PFSK-1 (cell line): ENCODE results near the gene CNOT10.

Experiments
- FOXP2 ChIP-seq: optimal IDR thresholded peaks from 2 replicates; pipeline ENCODE3; 2011; ENCODE audit warnings: borderline replicate concordance, control low read depth, inconsistent platforms; ENCODE audit not compliant: insufficient read depth; ENCODE audit errors: extremely low read length, extremely low read depth
- POLR2AphosphoS5 ChIP-seq: IDR thresholded peaks from 2 replicates; pipeline ENCODE4 v1.6.1; 2012; ENCODE audit warnings: low read depth, mild to moderate bottlenecking, control low read depth, low read length, moderate library complexity
- SIN3A ChIP-seq: IDR thresholded peaks from 2 replicates; pipeline ENCODE4 v1.6.1; 2012; ENCODE audit warnings: mild to moderate bottlenecking, low read length, moderate library complexity, borderline replicate concordance; ENCODE audit not compliant: insufficient read depth
- TAF1 ChIP-seq: IDR thresholded peaks from 2 replicates; pipeline ENCODE4 v1.6.1; 2012; ENCODE audit warnings: low read length, control low read depth, borderline replicate concordance; ENCODE audit not compliant: insufficient read depth
- TF ChIP-seq, protein P1 (sequence below), 2 experiments: IDR thresholded peaks; 2 replicates each; pipeline versions ENCODE4 v1.6.1 to v1.8.0; 2011 to 2012; ENCODE audit warnings: low read depth in 2 of 2, low read length in 2 of 2, control low read depth in 1 of 2, inconsistent platforms in 1 of 2, mild to moderate bottlenecking in 1 of 2, moderate library complexity in 1 of 2; ENCODE audit not compliant: insufficient read depth in 1 of 2

The CNOT10 gene

DNA sequence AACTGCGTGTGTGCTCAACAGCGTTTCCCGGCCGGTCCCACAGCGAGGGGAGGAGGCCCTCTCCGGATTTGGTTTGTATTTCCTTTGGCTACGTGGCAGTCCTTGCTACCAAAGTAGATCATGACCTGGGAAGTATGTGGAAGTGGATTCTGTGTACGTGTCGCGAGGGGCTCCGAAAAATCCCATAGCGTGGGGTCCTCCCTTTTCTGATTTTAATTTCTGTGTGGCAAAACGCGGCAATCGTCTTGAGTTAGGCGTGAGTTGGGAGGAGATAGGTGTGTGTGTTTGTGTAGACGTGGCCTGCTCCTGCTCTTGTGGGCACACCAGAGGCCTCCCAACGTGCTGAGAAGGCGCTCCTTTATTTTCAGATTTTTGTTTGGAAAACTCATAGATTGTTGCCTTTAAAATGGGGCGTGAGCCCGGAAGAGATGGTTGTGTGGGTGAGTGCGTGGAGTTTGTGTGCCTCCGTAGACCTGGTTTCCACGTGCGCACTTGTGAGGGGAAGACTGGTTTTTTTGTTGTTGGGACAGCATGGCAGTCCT lies 134.1 kb downstream of the CNOT10 start:
- TF ChIP-seq TAF1 = no peak
- TF ChIP-seq, protein P1, sequence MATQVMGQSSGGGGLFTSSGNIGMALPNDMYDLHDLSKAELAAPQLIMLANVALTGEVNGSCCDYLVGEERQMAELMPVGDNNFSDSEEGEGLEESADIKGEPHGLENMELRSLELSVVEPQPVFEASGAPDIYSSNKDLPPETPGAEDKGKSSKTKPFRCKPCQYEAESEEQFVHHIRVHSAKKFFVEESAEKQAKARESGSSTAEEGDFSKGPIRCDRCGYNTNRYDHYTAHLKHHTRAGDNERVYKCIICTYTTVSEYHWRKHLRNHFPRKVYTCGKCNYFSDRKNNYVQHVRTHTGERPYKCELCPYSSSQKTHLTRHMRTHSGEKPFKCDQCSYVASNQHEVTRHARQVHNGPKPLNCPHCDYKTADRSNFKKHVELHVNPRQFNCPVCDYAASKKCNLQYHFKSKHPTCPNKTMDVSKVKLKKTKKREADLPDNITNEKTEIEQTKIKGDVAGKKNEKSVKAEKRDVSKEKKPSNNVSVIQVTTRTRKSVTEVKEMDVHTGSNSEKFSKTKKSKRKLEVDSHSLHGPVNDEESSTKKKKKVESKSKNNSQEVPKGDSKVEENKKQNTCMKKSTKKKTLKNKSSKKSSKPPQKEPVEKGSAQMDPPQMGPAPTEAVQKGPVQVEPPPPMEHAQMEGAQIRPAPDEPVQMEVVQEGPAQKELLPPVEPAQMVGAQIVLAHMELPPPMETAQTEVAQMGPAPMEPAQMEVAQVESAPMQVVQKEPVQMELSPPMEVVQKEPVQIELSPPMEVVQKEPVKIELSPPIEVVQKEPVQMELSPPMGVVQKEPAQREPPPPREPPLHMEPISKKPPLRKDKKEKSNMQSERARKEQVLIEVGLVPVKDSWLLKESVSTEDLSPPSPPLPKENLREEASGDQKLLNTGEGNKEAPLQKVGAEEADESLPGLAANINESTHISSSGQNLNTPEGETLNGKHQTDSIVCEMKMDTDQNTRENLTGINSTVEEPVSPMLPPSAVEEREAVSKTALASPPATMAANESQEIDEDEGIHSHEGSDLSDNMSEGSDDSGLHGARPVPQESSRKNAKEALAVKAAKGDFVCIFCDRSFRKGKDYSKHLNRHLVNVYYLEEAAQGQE (IDR thresholded peaks at IDR 0.05; ENCODE audit: insufficient read depth in 1 of 2, low read depth in 2 of 2, low read length in 2 of 2) = no peak
- no peak for TF ChIP-seq SIN3A
- no peak for TF ChIP-seq FOXP2
- TF ChIP-seq POLR2AphosphoS5 = no peak

DNA sequence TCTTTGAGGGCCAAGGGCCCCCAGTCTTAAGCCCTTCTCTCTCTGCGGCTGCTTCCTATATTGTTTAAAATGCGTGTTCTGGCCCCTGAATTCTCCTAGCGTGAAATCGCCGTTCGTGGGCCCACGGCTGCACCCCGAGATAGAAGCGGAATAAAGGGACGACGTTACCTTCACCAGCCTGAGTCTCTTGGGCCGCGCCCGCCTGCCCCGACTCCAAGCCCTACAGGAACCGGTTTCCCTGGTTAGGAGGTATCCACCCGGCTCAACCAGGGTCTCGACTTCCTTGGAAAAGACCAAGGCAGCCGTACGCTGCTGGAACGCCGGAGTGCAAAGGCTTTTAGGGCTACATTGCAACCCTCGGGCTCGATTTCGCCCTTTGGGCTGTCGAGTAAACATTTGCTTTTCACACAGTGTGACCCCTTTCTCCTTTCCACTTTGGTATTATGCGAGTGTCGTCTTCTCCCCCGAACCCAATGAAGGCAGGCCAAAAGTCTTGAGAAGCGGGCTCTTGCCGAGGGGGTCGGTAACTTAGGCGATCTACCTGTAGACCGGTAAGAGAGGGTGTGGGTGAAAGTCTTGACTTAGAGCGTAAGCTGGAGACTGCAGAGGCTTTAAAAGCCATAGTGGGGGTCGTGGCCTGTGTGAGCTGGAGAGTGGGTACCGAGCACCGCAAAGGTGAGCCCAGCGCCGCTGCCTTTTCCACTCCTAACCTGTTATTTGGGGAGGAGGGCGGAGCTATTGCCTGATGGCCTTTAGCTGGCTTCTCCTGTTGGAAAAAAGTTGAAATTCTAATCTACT lies 134.8 kb downstream of the CNOT10 start:
- no peak for TF ChIP-seq POLR2AphosphoS5
- TF ChIP-seq, protein P1 (IDR thresholded peaks at IDR 0.05; ENCODE audit: insufficient read depth in 1 of 2, low read depth in 2 of 2, low read length in 2 of 2) = no peak
- no peak for TF ChIP-seq FOXP2
- no peak for TF ChIP-seq SIN3A
- no peak for TF ChIP-seq TAF1

DNA sequence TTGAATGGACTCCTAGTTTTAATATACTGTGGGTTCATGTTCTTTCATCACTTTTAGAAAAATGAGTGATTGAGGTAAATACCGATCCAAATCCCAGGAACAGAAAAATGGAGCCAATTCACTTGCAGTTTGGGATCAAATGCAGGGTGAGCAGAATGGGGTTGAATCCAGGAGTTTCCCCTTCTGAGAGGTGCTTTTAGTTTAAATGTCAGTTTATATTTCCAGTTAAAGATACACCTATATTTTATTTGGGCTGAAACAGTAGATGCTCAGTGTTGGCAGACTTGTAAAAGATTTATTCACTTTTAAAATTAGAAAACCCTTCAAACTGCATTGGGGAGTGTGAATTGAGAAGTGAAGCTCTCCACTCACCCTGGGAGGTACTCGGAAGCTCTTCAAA lies 135.4 kb downstream of the CNOT10 start:
- TF ChIP-seq SIN3A (no peak), POLR2AphosphoS5 (no peak), FOXP2 (no peak), TAF1 (no peak)
- TF ChIP-seq, protein P1 (IDR thresholded peaks at IDR 0.05; ENCODE audit: insufficient read depth in 1 of 2, low read depth in 2 of 2, low read length in 2 of 2) = no peak

DNA sequence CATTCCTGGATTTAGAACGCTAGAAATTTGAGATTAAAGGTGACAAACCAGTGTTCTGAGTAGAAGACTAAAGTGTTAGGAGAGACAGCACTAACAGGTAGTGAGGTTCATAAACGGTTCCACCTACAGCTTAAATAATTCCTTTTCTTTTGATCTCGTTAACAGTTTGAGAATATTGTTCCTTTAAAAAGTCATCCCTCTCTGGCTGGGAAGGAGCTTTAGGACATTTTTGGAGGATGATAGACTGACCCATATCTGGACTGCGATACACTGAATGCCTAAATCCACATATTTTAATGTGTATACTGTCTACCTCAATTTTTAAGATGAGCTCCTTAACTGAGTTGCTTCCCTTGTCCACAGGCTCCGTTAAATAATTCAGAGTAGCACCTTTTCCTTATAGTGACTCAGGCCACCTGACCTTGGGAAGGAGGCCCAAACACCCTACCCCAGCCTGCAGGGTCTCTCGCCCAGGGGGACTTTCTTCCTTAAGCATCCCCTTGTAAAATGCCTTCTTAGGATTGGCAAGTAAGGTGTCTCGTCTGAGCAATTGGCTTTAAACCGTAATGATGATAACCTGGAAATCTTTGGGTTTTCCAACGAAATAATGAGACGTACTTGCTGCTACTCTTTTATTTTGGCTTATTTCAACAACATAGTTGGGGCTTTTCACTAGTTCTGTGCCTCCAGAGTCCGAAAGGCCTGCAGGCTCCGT lies 136.1 kb downstream of the CNOT10 start:
- TF ChIP-seq SIN3A = no peak
- TF ChIP-seq, protein P1 (IDR thresholded peaks at IDR 0.05; ENCODE audit: insufficient read depth in 1 of 2, low read depth in 2 of 2, low read length in 2 of 2) = no peak
- TF ChIP-seq POLR2AphosphoS5 = no peak
- TF ChIP-seq FOXP2 = no peak
- no peak for TF ChIP-seq TAF1
